ENCODE results near the gene IQCE. TPM values are rescaled to one million over a fixed set of nuclear protein-coding genes. Genes with fewer than 3 reads are reported as not detected.
A peak's percentile ranks its signal among the peaks of the same experiment; 100 is the strongest.

IQCE gene, protein sequence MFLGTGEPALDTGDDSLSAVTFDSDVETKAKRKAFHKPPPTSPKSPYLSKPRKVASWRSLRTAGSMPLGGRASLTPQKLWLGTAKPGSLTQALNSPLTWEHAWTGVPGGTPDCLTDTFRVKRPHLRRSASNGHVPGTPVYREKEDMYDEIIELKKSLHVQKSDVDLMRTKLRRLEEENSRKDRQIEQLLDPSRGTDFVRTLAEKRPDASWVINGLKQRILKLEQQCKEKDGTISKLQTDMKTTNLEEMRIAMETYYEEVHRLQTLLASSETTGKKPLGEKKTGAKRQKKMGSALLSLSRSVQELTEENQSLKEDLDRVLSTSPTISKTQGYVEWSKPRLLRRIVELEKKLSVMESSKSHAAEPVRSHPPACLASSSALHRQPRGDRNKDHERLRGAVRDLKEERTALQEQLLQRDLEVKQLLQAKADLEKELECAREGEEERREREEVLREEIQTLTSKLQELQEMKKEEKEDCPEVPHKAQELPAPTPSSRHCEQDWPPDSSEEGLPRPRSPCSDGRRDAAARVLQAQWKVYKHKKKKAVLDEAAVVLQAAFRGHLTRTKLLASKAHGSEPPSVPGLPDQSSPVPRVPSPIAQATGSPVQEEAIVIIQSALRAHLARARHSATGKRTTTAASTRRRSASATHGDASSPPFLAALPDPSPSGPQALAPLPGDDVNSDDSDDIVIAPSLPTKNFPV
- 23.4 and 41.4 TPM in 2 replicates for total RNA-seq
- polyA plus RNA-seq, result 13.8 and 18.0 TPM in 2 replicates

DNA sequence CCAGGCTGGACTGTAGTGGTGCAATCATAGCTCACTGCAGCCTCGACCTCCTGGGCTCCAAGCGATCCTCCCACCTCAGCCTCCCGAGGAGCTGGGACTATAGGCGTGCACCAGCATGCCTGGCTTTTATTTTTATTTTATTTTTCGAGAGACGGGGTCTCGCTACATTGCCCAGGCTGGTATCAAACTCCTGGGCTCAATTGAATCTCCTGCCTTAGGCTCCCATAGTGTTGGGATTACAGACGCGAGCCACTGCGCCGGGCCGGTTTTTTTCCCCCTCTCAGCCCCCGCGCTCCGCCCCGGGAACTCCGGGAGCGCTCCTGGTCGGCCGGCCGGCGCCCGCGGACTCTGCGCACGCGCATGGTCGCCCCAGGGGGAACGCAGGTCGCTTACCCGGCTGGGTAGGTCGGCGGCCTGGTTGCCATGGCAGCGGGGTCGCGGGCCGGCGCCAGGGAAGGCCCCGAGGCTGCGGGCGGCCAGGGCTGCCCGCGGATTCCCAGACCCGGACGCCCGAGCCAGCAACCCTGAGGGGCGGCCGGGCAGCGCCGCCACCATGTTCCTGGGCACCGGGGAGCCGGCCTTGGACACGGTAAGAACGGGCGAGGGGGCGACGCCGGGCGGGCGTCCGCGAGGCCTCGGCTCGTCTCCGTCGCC, at the start of gene IQCE:
IQCE (plus strand) TSS at position 351 of the 654 bp plus-strand sequence; CDS start at position 554, 203 bp downstream.
- Histone ChIP-seq H3K27me3 (no peaks in the 10 kb centered on the region), H3K4me3 (peak within 1 kb of the TSS; percentile 97), H3K27ac (peak within 1 kb of the TSS; percentile 89), H3K36me3 (no peaks in the 10 kb centered on the region), H3K4me1 (ENCODE audit: low read depth) (peaks cover 18% of the 10 kb centered on the region), H3K9me3 (ENCODE audit: low read depth) (no peaks in the 10 kb centered on the region)
- peak; percentile 95 to 97 for DNase-seq (ENCODE audit: low read depth in 1 of 2, low spot score in 1 of 2)
- TF ChIP-seq, protein P1, sequence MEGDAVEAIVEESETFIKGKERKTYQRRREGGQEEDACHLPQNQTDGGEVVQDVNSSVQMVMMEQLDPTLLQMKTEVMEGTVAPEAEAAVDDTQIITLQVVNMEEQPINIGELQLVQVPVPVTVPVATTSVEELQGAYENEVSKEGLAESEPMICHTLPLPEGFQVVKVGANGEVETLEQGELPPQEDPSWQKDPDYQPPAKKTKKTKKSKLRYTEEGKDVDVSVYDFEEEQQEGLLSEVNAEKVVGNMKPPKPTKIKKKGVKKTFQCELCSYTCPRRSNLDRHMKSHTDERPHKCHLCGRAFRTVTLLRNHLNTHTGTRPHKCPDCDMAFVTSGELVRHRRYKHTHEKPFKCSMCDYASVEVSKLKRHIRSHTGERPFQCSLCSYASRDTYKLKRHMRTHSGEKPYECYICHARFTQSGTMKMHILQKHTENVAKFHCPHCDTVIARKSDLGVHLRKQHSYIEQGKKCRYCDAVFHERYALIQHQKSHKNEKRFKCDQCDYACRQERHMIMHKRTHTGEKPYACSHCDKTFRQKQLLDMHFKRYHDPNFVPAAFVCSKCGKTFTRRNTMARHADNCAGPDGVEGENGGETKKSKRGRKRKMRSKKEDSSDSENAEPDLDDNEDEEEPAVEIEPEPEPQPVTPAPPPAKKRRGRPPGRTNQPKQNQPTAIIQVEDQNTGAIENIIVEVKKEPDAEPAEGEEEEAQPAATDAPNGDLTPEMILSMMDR (IDR thresholded peaks at IDR 0.05; ENCODE audit: low read depth, low read length), result no peak

GRCh38 chr7:2509298-2509906, 49.4 kb upstream of the IQCE start:
- DNase-seq (ENCODE audit: low read depth in 1 of 2, low spot score in 1 of 2), result no peak
- no peak overlapping the region for H3K27ac ChIP-seq
- TF ChIP-seq, protein P1 (IDR thresholded peaks at IDR 0.05; ENCODE audit: low read depth, low read length), result no peak

DNA sequence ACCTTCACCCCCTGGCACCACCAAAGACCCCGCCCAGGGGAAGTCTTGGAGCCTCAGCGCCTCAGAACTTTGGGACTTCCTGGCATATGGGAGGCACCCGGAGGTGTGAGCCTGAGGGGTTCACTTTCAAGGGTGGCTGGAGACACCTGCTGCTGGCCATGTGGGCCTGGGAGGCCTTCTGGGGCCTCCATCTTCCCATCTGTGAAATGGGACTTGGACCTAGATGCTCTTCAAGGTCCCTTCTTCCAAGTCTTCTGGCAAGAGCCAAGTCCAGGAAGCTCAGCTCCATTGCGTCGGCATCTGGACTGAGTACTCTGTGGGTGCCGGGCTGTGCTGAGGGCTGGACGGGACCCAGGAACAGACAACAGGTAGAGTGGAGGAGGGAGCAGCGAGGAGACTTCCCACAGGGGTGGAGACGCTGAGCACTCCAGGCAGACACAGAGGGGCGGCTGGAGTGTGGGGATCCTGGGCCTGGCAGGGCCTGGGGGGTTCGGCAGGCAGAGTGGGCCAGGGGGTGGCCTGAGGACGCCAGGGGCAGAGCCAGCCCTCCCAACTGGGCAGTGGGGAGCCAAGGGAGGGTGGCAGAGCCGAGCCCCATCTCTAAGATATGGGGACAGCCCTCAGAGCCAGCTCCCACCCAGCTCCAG, 48.5 kb upstream of the IQCE start:
- H3K36me3 ChIP-seq, result no peaks in the 10 kb centered on the region
- no peak overlapping the region for H3K4me3 ChIP-seq
- DNase-seq (ENCODE audit: low read depth in 1 of 2, low spot score in 1 of 2), result no peak
- H3K9me3 ChIP-seq (ENCODE audit: low read depth), result no peaks in the 10 kb centered on the region
- H3K27me3 ChIP-seq, result no peaks in the 10 kb centered on the region
- TF ChIP-seq, protein P1 (IDR thresholded peaks at IDR 0.05; ENCODE audit: low read depth, low read length), result no peak
- no peak overlapping the region for H3K27ac ChIP-seq
- H3K4me1 ChIP-seq (ENCODE audit: low read depth), result no peaks in the 10 kb centered on the region

More at GRCh38 chr7:2509298-2509906, 49.4 kb upstream of the IQCE start:
- H3K4me1 ChIP-seq (ENCODE audit: low read depth), result no peaks in the 10 kb centered on the region
- H3K4me3 ChIP-seq, result no peak overlapping the region
- no peaks in the 10 kb centered on the region for H3K27me3 ChIP-seq
- no peaks in the 10 kb centered on the region for H3K9me3 ChIP-seq (ENCODE audit: low read depth)
- H3K36me3 ChIP-seq, result no peaks in the 10 kb centered on the region

DNA sequence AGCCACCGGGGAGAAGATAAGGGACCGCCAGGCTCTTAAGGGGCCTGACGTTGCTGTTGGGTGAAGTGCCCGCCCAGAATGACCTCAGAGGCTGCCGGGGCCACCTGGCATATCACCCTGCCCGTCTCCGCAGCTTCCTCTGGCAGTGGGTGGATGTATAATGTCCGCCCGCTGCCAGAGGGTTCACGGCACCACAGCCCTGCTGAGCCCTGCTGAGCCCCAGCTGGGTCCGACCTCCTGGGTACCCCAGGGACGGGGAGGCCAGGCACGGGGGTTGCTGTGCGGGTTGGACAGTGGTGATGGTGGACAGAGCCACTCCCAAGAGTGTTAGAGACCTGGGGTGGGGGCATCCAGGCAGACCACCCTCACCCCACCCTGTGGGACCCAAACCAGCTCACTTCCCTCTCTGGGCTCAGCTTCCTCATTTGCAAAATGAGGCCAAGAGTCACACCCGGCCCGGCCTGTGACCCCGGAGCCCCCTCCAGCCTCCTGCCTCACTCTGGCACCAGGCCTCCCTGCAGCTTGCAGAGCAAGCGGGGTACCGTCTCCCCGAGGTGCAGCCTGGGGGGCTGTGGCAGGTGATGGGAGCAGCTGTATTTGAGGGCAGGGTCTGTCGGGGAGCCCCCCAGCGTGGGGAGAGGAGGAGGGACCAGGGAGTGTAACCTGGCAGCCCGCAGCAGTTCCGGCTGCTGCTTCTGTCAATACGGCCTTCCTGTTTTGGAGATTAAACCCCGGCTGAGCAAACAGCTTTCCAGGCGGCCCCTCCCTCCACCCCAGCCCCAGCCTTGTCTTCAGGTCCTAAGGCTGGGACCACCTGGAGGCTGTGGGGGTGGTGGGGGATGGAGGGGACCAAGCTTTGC, 47.6 kb upstream of the IQCE start:
- Histone ChIP-seq H3K9me3 (ENCODE audit: low read depth) (no peaks in the 10 kb centered on the region), H3K27ac (no peak overlapping the region), H3K36me3 (no peaks in the 10 kb centered on the region), H3K4me3 (no peak overlapping the region), H3K27me3 (no peaks in the 10 kb centered on the region), H3K4me1 (ENCODE audit: low read depth) (no peaks in the 10 kb centered on the region)
- TF ChIP-seq, protein P1 (IDR thresholded peaks at IDR 0.05; ENCODE audit: low read depth, low read length), result no peak
- no peak for DNase-seq (ENCODE audit: low read depth in 1 of 2, low spot score in 1 of 2)

Measured in cardiac muscle cell (in vitro differentiated cells and primary cell).